ENCODE measurements around the gene SLC8A1. TPM values are rescaled to one million over a fixed set of nuclear protein-coding genes. Genes with fewer than 3 reads are reported as not detected.

Gene SLC8A1
- total RNA-seq, 1 experiment from 2014 or later: not detected

- no peak for DNase-seq
- H3K4me2 ChIP-seq (ENCODE audit: low read depth, low read length, poor library complexity, severe bottlenecking): no peak overlapping the region
Measured at GRCh38 chr2:40258135-40258457, 193.8 kb downstream of the SLC8A1 start.

GRCh38 chr2:40257340-40258134, 194.4 kb downstream of the SLC8A1 start:
- Histone ChIP-seq H3K4me2 (ENCODE audit: low read depth, low read length, poor library complexity, severe bottlenecking) (no peak overlapping the region), H3K9me2 (replicated peaks; ENCODE audit: insufficient read depth, low read length) (no peaks in the 10 kb centered on the region)

More at GRCh38 chr2:40258135-40258457, 193.8 kb downstream of the SLC8A1 start:
- Histone ChIP-seq H3K9me2 (replicated peaks; ENCODE audit: insufficient read depth, low read length) (no peaks in the 10 kb centered on the region), H3K36me3 (ENCODE audit: insufficient read depth, low read length) (no peaks in the 10 kb centered on the region), H4K20me1 (ENCODE audit: insufficient read depth, low read depth, low read length) (no peaks in the 10 kb centered on the region), H3K27ac (ENCODE audit: low read length) (no peak overlapping the region), H3K9ac (ENCODE audit: low read length) (no peak overlapping the region), H2AFZ (ENCODE audit: low read length) (no peak overlapping the region), H3K9me3 (ENCODE audit: low read length) (no peaks in the 10 kb centered on the region), H3K4me1 (ENCODE audit: low read length) (no peaks in the 10 kb centered on the region), H3K27me3 (ENCODE audit: low read length) (no peaks in the 10 kb centered on the region), H3K4me3 (ENCODE audit: low read length) (no peak overlapping the region), H3K79me2 (ENCODE audit: low read length) (no peaks in the 10 kb centered on the region)

GRCh38 chr2:40256649-40257048, 195.2 kb downstream of the SLC8A1 start:
- peak; percentile 49 for DNase-seq
- no peak overlapping the region for H3K9ac ChIP-seq (ENCODE audit: low read length)
- no peak overlapping the region for H3K4me3 ChIP-seq (ENCODE audit: low read length)
- no peaks in the 10 kb centered on the region for H3K79me2 ChIP-seq (ENCODE audit: low read length)
- H3K9me3 ChIP-seq (ENCODE audit: low read length): no peaks in the 10 kb centered on the region
- no peaks in the 10 kb centered on the region for H3K27me3 ChIP-seq (ENCODE audit: low read length)
- no peaks in the 10 kb centered on the region for H3K36me3 ChIP-seq (ENCODE audit: insufficient read depth, low read length)
- no peak overlapping the region for H3K27ac ChIP-seq (ENCODE audit: low read length)
- no peaks in the 10 kb centered on the region for H4K20me1 ChIP-seq (ENCODE audit: insufficient read depth, low read depth, low read length)
- H2AFZ ChIP-seq (ENCODE audit: low read length): no peak overlapping the region
- H3K4me2 ChIP-seq (ENCODE audit: low read depth, low read length, poor library complexity, severe bottlenecking): no peak overlapping the region
- no peaks in the 10 kb centered on the region for H3K4me1 ChIP-seq (ENCODE audit: low read length)
- no peaks in the 10 kb centered on the region for H3K9me2 ChIP-seq (replicated peaks; ENCODE audit: insufficient read depth, low read length)

More at GRCh38 chr2:40257340-40258134, 194.4 kb downstream of the SLC8A1 start:
- H2AFZ ChIP-seq (ENCODE audit: low read length): no peak overlapping the region
- DNase-seq: no peak
- no peaks in the 10 kb centered on the region for H3K4me1 ChIP-seq (ENCODE audit: low read length)
- no peaks in the 10 kb centered on the region for H3K9me3 ChIP-seq (ENCODE audit: low read length)
- no peak overlapping the region for H3K27ac ChIP-seq (ENCODE audit: low read length)
- no peaks in the 10 kb centered on the region for H3K27me3 ChIP-seq (ENCODE audit: low read length)
- H4K20me1 ChIP-seq (ENCODE audit: insufficient read depth, low read depth, low read length): no peaks in the 10 kb centered on the region
- no peak overlapping the region for H3K4me3 ChIP-seq (ENCODE audit: low read length)
- no peaks in the 10 kb centered on the region for H3K36me3 ChIP-seq (ENCODE audit: insufficient read depth, low read length)
- no peak overlapping the region for H3K9ac ChIP-seq (ENCODE audit: low read length)
- H3K79me2 ChIP-seq (ENCODE audit: low read length): no peaks in the 10 kb centered on the region

GRCh38 chr2:40256008-40256407, 195.9 kb downstream of the SLC8A1 start:
- H3K27me3 ChIP-seq (ENCODE audit: low read length): no peaks in the 10 kb centered on the region
- no peak overlapping the region for H2AFZ ChIP-seq (ENCODE audit: low read length)
- H3K4me1 ChIP-seq (ENCODE audit: low read length): no peaks in the 10 kb centered on the region
- H3K9ac ChIP-seq (ENCODE audit: low read length): no peak overlapping the region
- H3K27ac ChIP-seq (ENCODE audit: low read length): no peak overlapping the region
- no peak overlapping the region for H3K4me3 ChIP-seq (ENCODE audit: low read length)
- no peaks in the 10 kb centered on the region for H3K79me2 ChIP-seq (ENCODE audit: low read length)
- no peaks in the 10 kb centered on the region for H3K36me3 ChIP-seq (ENCODE audit: insufficient read depth, low read length)
- no peak for DNase-seq
- H4K20me1 ChIP-seq (ENCODE audit: insufficient read depth, low read depth, low read length): no peaks in the 10 kb centered on the region
- no peaks in the 10 kb centered on the region for H3K9me2 ChIP-seq (replicated peaks; ENCODE audit: insufficient read depth, low read length)
- H3K4me2 ChIP-seq (ENCODE audit: low read depth, low read length, poor library complexity, severe bottlenecking): no peak overlapping the region
- no peaks in the 10 kb centered on the region for H3K9me3 ChIP-seq (ENCODE audit: low read length)

GRCh38 chr2:40255103-40255502, 196.8 kb downstream of the SLC8A1 start:
- no peaks in the 10 kb centered on the region for H3K9me3 ChIP-seq (ENCODE audit: low read length)
- H4K20me1 ChIP-seq (ENCODE audit: insufficient read depth, low read depth, low read length): no peaks in the 10 kb centered on the region
- H3K9me2 ChIP-seq (replicated peaks; ENCODE audit: insufficient read depth, low read length): no peaks in the 10 kb centered on the region
- H3K36me3 ChIP-seq (ENCODE audit: insufficient read depth, low read length): no peaks in the 10 kb centered on the region
- no peaks in the 10 kb centered on the region for H3K27me3 ChIP-seq (ENCODE audit: low read length)
- no peak overlapping the region for H3K27ac ChIP-seq (ENCODE audit: low read length)
- H3K4me2 ChIP-seq (ENCODE audit: low read depth, low read length, poor library complexity, severe bottlenecking): no peak overlapping the region
- H3K4me3 ChIP-seq (ENCODE audit: low read length): no peak overlapping the region
- no peak for DNase-seq
- no peak overlapping the region for H3K9ac ChIP-seq (ENCODE audit: low read length)
- no peak overlapping the region for H2AFZ ChIP-seq (ENCODE audit: low read length)
- H3K79me2 ChIP-seq (ENCODE audit: low read length): no peaks in the 10 kb centered on the region
- H3K4me1 ChIP-seq (ENCODE audit: low read length): no peaks in the 10 kb centered on the region

GRCh38 chr2:40254611-40255010, 197.3 kb downstream of the SLC8A1 start:
- no peaks in the 10 kb centered on the region for H4K20me1 ChIP-seq (ENCODE audit: insufficient read depth, low read depth, low read length)

GRCh38 chr2:40251137-40251536, 200.8 kb downstream of the SLC8A1 start:
- Histone ChIP-seq H3K9me3 (ENCODE audit: low read length) (no peaks in the 10 kb centered on the region), H3K9me2 (replicated peaks; ENCODE audit: insufficient read depth, low read length) (no peaks in the 10 kb centered on the region), H3K27ac (ENCODE audit: low read length) (no peak overlapping the region), H3K4me3 (ENCODE audit: low read length) (no peak overlapping the region), H3K79me2 (ENCODE audit: low read length) (no peaks in the 10 kb centered on the region), H3K9ac (ENCODE audit: low read length) (no peak overlapping the region), H3K36me3 (ENCODE audit: insufficient read depth, low read length) (no peaks in the 10 kb centered on the region), H3K27me3 (ENCODE audit: low read length) (no peaks in the 10 kb centered on the region), H3K4me2 (ENCODE audit: low read depth, low read length, poor library complexity, severe bottlenecking) (no peak overlapping the region), H4K20me1 (ENCODE audit: insufficient read depth, low read depth, low read length) (no peaks in the 10 kb centered on the region), H2AFZ (ENCODE audit: low read length) (no peak overlapping the region), H3K4me1 (ENCODE audit: low read length) (peaks cover 5% of the 10 kb centered on the region)
- DNase-seq: no peak

More at GRCh38 chr2:40254611-40255010, 197.3 kb downstream of the SLC8A1 start:
- no peak for DNase-seq
- Histone ChIP-seq H3K79me2 (ENCODE audit: low read length) (no peaks in the 10 kb centered on the region), H3K27me3 (ENCODE audit: low read length) (no peaks in the 10 kb centered on the region), H2AFZ (ENCODE audit: low read length) (no peak overlapping the region), H3K9me2 (replicated peaks; ENCODE audit: insufficient read depth, low read length) (no peaks in the 10 kb centered on the region), H3K9ac (ENCODE audit: low read length) (no peak overlapping the region), H3K9me3 (ENCODE audit: low read length) (no peaks in the 10 kb centered on the region), H3K4me2 (ENCODE audit: low read depth, low read length, poor library complexity, severe bottlenecking) (no peak overlapping the region), H3K36me3 (ENCODE audit: insufficient read depth, low read length) (no peaks in the 10 kb centered on the region), H3K27ac (ENCODE audit: low read length) (no peak overlapping the region), H3K4me3 (ENCODE audit: low read length) (no peak overlapping the region), H3K4me1 (ENCODE audit: low read length) (peaks cover under 1% of the 10 kb centered on the region)

GRCh38 chr2:40249577-40249976, 202.3 kb downstream of the SLC8A1 start:
- H3K27ac ChIP-seq (ENCODE audit: low read length): no peak overlapping the region
- H4K20me1 ChIP-seq (ENCODE audit: insufficient read depth, low read depth, low read length): no peaks in the 10 kb centered on the region
- H3K4me2 ChIP-seq (ENCODE audit: low read depth, low read length, poor library complexity, severe bottlenecking): no peak overlapping the region
- H3K9me3 ChIP-seq (ENCODE audit: low read length): no peaks in the 10 kb centered on the region
- DNase-seq: no peak
- H3K9me2 ChIP-seq (replicated peaks; ENCODE audit: insufficient read depth, low read length): no peaks in the 10 kb centered on the region
- no peak overlapping the region for H3K9ac ChIP-seq (ENCODE audit: low read length)
- no peaks in the 10 kb centered on the region for H3K79me2 ChIP-seq (ENCODE audit: low read length)
- H2AFZ ChIP-seq (ENCODE audit: low read length): no peak overlapping the region
- no peaks in the 10 kb centered on the region for H3K27me3 ChIP-seq (ENCODE audit: low read length)
- H3K4me1 ChIP-seq (ENCODE audit: low read length): peaks cover 5% of the 10 kb centered on the region
- H3K4me3 ChIP-seq (ENCODE audit: low read length): no peak overlapping the region
- no peaks in the 10 kb centered on the region for H3K36me3 ChIP-seq (ENCODE audit: insufficient read depth, low read length)
